Cardiac fibroblast (primary cell): ENCODE results near the gene CFAP57.
A peak's percentile ranks its signal among the peaks of the same experiment; 100 is the strongest.

Source experiments
- DNase-seq, 2 donors: peaks; one replicate each; pipeline versions ENCODE4 v3.0.0 to v3.0.0-alpha.2; 2010; ENCODE audit warnings: low read depth in 2 of 2
- H3K4me3 ChIP-seq, 2 donors: replicated peaks in 1 of 2; 1 replicate in 1 of 2; 2 replicates in 1 of 2; pipeline ENCODE4 v1.5.1; 2011; ENCODE audit warnings: low read depth in 2 of 2, low read length in 2 of 2, mild to moderate bottlenecking in 2 of 2, moderate library complexity in 1 of 2
- TF ChIP-seq, protein P1 (sequence below): IDR thresholded peaks from one replicate; pipeline ENCODE4 v1.5.1; 2011; ENCODE audit warnings: low read depth, mild to moderate bottlenecking, low read length, inconsistent platforms

The CFAP57 gene

DNA sequence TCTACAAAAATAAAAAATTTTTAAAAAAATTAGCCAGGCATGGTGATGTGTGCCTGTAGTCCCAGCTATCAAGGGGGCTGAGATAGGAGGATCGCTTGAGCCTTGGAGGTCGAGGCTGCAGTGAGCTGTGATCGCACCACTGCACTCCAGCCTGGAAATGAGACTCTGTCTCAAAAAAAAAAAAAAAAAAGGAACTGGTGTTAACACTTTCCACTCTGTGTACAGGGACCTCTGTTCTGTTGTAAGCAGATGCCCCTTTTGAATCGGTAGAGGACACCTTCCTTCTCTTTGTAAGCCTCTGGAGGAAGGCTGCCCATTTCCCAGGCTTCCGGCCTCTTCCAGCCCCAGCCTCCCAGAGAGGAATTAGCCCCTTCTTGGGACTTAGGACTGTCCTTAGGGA is 120.5 kb downstream of the CFAP57 start:
- TF ChIP-seq, protein P1, sequence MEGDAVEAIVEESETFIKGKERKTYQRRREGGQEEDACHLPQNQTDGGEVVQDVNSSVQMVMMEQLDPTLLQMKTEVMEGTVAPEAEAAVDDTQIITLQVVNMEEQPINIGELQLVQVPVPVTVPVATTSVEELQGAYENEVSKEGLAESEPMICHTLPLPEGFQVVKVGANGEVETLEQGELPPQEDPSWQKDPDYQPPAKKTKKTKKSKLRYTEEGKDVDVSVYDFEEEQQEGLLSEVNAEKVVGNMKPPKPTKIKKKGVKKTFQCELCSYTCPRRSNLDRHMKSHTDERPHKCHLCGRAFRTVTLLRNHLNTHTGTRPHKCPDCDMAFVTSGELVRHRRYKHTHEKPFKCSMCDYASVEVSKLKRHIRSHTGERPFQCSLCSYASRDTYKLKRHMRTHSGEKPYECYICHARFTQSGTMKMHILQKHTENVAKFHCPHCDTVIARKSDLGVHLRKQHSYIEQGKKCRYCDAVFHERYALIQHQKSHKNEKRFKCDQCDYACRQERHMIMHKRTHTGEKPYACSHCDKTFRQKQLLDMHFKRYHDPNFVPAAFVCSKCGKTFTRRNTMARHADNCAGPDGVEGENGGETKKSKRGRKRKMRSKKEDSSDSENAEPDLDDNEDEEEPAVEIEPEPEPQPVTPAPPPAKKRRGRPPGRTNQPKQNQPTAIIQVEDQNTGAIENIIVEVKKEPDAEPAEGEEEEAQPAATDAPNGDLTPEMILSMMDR: no peak
- no peak overlapping the region for H3K4me3 ChIP-seq
- DNase-seq: no peak

DNA sequence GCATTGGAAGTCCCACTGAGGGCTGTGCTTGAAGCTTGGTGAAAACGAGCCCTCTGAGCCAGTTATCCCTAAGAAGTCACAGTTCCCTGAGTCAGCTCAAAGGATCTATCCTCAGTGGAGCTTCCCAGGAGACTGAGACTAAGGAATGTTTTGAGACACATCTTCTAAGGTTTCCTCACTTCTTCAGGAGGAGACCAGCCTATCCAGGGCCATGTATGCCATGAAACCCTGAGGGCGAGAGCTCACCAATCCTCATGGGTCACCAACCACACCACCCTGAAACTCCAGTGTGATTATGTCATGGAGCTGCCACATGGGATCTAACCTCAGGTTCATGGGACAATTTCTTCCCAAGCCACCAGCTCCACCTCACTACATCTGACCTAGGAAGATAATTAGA is 121.0 kb downstream of the CFAP57 start:
- DNase-seq: no peak
- TF ChIP-seq, protein P1: no peak
- H3K4me3 ChIP-seq: no peak overlapping the region

DNA sequence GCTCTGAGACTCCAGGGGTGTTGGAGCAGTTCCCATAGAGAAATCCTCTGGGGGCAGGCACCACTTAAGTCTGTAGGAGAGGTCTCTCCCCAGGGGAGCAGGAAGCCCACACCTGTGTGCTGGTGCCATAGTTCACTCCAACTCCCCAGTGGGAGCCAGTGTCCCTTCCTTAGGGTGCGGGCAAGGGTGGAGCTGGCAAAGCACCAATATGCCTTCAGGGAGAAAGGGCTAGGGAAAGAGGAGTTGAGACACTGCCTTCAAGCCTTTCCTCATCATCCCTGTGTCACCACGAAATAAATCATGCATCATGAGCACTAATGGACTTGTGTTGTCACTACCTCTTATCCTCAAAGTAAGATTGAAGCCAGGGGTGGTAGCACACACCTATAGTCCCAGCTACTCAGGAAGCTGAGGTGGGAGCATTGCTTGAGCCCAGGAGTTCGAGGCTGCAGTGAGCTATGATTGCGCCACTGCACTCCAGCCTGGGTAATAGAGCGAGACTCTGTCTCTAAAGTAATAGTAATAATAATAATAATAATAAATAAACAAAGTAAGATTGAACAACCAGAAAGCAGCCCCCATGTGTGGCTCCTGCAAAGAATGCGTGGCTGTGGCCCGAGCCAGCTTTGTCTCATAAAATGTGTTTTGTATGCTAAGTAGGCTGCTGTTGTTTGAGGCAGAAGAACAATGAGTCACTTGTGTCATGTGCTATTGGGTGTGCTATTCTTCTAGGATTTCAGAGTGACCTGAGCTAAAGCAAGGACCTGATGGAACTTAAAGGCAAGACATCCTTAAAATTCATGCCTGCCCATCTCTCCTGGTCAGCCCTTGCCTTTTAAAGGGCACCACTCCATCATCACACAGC is 122.0 kb downstream of the CFAP57 start:
- TF ChIP-seq, protein P1: no peak
- H3K4me3 ChIP-seq: no peak overlapping the region
- peak; percentile 48 to 74 for DNase-seq

DNA sequence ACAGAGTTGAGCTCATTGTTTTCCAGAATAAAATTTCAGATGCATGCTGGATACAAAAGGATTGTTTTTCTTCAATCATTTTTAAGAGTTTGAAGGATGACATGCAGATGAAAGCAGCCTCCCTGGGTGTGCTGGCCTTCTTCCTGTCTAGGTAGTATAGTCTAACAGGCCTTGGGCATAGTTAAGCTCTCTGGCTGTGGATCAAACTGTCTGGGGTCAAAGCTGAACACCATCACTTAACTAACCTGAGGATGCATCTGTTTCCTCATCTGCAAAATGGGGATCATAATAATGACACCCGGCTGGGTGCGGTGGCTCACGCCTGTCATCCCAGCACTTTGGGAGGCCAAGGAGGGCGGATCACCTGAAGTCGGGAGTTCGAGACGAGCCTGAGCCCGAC is 122.6 kb downstream of the CFAP57 start:
- no peak overlapping the region for H3K4me3 ChIP-seq
- DNase-seq: no peak
- TF ChIP-seq, protein P1: no peak

DNA sequence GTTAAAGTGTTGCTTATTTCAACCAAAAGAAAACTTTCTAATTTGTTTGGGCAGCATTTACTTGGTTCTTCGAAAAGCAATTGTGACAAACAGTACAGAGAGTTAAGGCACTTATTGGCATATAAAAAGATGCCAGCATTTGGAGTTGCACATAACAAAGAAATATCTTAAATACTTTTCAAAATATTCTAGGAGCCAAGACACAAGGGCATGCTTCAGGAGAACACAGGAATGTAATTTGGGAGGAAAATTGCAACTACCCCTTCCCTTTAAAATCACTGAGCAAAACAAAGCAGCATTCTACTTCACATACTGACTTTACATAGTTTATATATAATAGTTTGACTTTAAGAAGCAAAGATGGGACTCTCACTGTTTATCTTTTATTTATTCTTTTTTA is 124.1 kb downstream of the CFAP57 start:
- TF ChIP-seq, protein P1: no peak
- peak in 1 of 2 donors; percentile 16 for DNase-seq
- H3K4me3 ChIP-seq: no peak overlapping the region

DNA sequence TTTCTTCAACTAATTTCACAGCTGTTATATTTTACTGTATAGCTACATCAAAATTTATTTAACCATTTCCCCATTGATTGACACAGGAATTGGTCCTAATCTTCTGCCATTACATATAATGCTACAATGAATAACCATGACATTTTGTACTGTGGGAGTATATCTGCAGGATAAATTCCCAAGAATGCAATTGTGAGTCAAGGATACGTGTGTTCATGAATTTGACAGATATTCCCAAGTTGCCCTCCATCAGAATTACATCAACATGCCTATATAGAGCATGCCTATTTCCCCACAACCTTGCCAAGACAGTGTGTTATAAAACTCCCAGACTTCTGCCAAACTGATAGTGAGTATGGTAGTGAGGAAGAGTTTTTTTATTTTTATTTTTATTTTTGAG is 125.9 kb downstream of the CFAP57 start:
- TF ChIP-seq, protein P1: no peak
- peak in 1 of 2 donors; percentile 9 for DNase-seq

More for the DNA sequence above, 125.9 kb downstream of the CFAP57 start:
- no peak overlapping the region for H3K4me3 ChIP-seq
